OCI-LY3 (cell line): ENCODE results near the gene MLH3.

Source experiments
- H2AFZ ChIP-seq: fragments of 200-600, 300-600 bp; shearing (Covaris generic); 2 replicates; pipeline ENCODE4 v1.6.0; 2014; ENCODE audit warnings: antibody characterized with exemption, low read depth, low read length
- H3K27ac ChIP-seq: fragments of 200-600, 300-600 bp; sonication (generic); 2 replicates; pipeline ENCODE4 v1.5.1; 2014; ENCODE audit warnings: mild to moderate bottlenecking, low read length, moderate library complexity, mixed read lengths
- H3K27me3 ChIP-seq: fragments of 200-600, 300-600 bp; sonication (generic); 2 replicates; pipeline ENCODE4 v1.6.1; 2014; ENCODE audit warnings: low read depth, low read length, mixed read lengths
- H3K36me3 ChIP-seq: fragments of 200-600, 300-600 bp; sonication (generic); replicated peaks from 2 replicates; pipeline ENCODE3; 2014; ENCODE audit warnings: low read depth, low read length, mixed read lengths
- H3K4me1 ChIP-seq: fragments of 300-600, 200-600 bp; sonication (generic); 2 replicates; pipeline ENCODE4 v1.6.1; 2014; ENCODE audit warnings: low read length, mixed read lengths
- H3K4me2 ChIP-seq: fragments of 200-600, 300-600 bp; sonication (generic); 2 replicates; pipeline ENCODE4 v1.6.1; 2014; ENCODE audit warnings: low read length, mixed read lengths
- H3K4me3 ChIP-seq: fragments of 300-600, 200-600 bp; sonication (generic); 2 replicates; pipeline ENCODE4 v1.5.1; 2014; ENCODE audit warnings: antibody characterized with exemption, mild to moderate bottlenecking, low read length, moderate library complexity
- H3K79me2 ChIP-seq: fragments of 300-600, 200-600 bp; shearing (Covaris generic); 2 replicates; pipeline ENCODE4 v1.6.1; 2014; ENCODE audit warnings: mild to moderate bottlenecking, low read length, mixed read lengths
- H3K9ac ChIP-seq: fragments of 300-600, 200-600 bp; shearing (Covaris generic); 2 replicates; pipeline ENCODE4 v1.6.0; 2014; ENCODE audit warnings: mild to moderate bottlenecking, low read length, moderate library complexity
- H3K9me3 ChIP-seq: fragments of 200-600, 300-600 bp; shearing (Covaris generic); 2 replicates; pipeline ENCODE4 v1.6.1; 2014; ENCODE audit warnings: low read length, mixed read lengths; ENCODE audit not compliant: insufficient read depth
- H4K20me1 ChIP-seq: fragments of 200-600, 300-600 bp; sonication (generic); 2 replicates; pipeline ENCODE4 v1.6.1; 2016; ENCODE audit warnings: low read length, mixed read lengths; ENCODE audit not compliant: insufficient read depth
- CTCF ChIP-seq: fragments of 200-600, 300-600 bp; sonication (generic); IDR thresholded peaks from 2 replicates; pipeline ENCODE4 v1.5.1; 2014; ENCODE audit warnings: antibody characterized with exemption, low read length, low read depth
- EZH2phosphoT487 ChIP-seq: fragments of 200-600 bp; shearing (Covaris generic); IDR thresholded peaks from 2 replicates; pipeline ENCODE4 v1.6.1; 2018; ENCODE audit warnings: antibody characterized with exemption, mixed run types, low read depth

The MLH3 gene

GRCh38 chr14:75083271-75083670 lies 32.0 kb upstream of the MLH3 start:
- peaks cover 53% of the 10 kb centered on the region for H3K36me3 ChIP-seq
- H3K9me3 ChIP-seq, result no peaks in the 10 kb centered on the region
- no peaks in the 10 kb centered on the region for H3K4me1 ChIP-seq
- H4K20me1 ChIP-seq, result no peaks in the 10 kb centered on the region
- H3K27ac ChIP-seq, result no peak overlapping the region
- TF ChIP-seq CTCF (no peak), EZH2phosphoT487 (no peak)
- H3K79me2 ChIP-seq, result no peaks in the 10 kb centered on the region
- H3K9ac ChIP-seq, result no peak overlapping the region
- H3K4me2 ChIP-seq, result no peak overlapping the region
- no peak overlapping the region for H2AFZ ChIP-seq
- H3K4me3 ChIP-seq, result no peak overlapping the region
- no peaks in the 10 kb centered on the region for H3K27me3 ChIP-seq

- no peaks in the 10 kb centered on the region for H3K27me3 ChIP-seq
- no peaks in the 10 kb centered on the region for H4K20me1 ChIP-seq
- no peaks in the 10 kb centered on the region for H3K79me2 ChIP-seq
- no peak overlapping the region for H2AFZ ChIP-seq
- no peaks in the 10 kb centered on the region for H3K9me3 ChIP-seq
- no peak overlapping the region for H3K4me2 ChIP-seq
- H3K4me1 ChIP-seq, result no peaks in the 10 kb centered on the region
- no peak overlapping the region for H3K4me3 ChIP-seq
- no peak overlapping the region for H3K27ac ChIP-seq
- H3K36me3 ChIP-seq, result peaks cover 38% of the 10 kb centered on the region
- no peak overlapping the region for H3K9ac ChIP-seq
- TF ChIP-seq EZH2phosphoT487 (no peak), CTCF (no peak)
Measured at GRCh38 chr14:75081660-75082229, 30.5 kb upstream of the MLH3 start.

- Histone ChIP-seq H3K27me3 (no peaks in the 10 kb centered on the region), H3K4me1 (no peaks in the 10 kb centered on the region), H3K36me3 (peaks cover 33% of the 10 kb centered on the region), H3K79me2 (no peaks in the 10 kb centered on the region), H2AFZ (no peak overlapping the region), H3K9ac (no peak overlapping the region), H3K9me3 (no peaks in the 10 kb centered on the region), H3K27ac (no peak overlapping the region), H3K4me3 (no peak overlapping the region), H4K20me1 (no peaks in the 10 kb centered on the region), H3K4me2 (no peak overlapping the region)
- TF ChIP-seq EZH2phosphoT487, result no peak
- no peak for TF ChIP-seq CTCF
Measured at GRCh38 chr14:75079521-75079920, 28.3 kb upstream of the MLH3 start.

- no peaks in the 10 kb centered on the region for H3K4me1 ChIP-seq
- H4K20me1 ChIP-seq, result no peaks in the 10 kb centered on the region
- no peak overlapping the region for H3K9ac ChIP-seq
- no peak overlapping the region for H3K4me3 ChIP-seq
- no peaks in the 10 kb centered on the region for H3K79me2 ChIP-seq
- no peaks in the 10 kb centered on the region for H3K27me3 ChIP-seq
- H3K9me3 ChIP-seq, result no peaks in the 10 kb centered on the region
- no peak for TF ChIP-seq EZH2phosphoT487
- no peak for TF ChIP-seq CTCF
- H3K4me2 ChIP-seq, result no peak overlapping the region
- H3K27ac ChIP-seq, result no peak overlapping the region
- no peak overlapping the region for H2AFZ ChIP-seq
- peaks cover 16% of the 10 kb centered on the region for H3K36me3 ChIP-seq
Measured at GRCh38 chr14:75077794-75078193, 26.5 kb upstream of the MLH3 start.
